ENCODE results near the gene CLCF1. TPM values are rescaled to one million over a fixed set of nuclear protein-coding genes. Genes with fewer than 3 reads are reported as not detected.

Gene CLCF1
- total RNA-seq, 3 donors from 2014 or later (not counting 1 experiment from before 2014, with no cell fraction given) = 9.8 to 13.4 (median 10.3) TPM

- Mint-ChIP-seq H3K4me1 (peaks cover 23 to 39% of the 10 kb centered on the region in 2 donors), H3K27me3 (ENCODE audit: low read depth in 2 of 2) (no peaks in the 10 kb centered on the region), H3K9me3 (no peaks in the 10 kb centered on the region), H3K4me3 (peak overlapping the region; percentile 47), H3K36me3 (no peaks in the 10 kb centered on the region), H3K27ac (no peak overlapping the region)
- Histone ChIP-seq H3K27me3 (ENCODE audit: control insufficient read depth, insufficient read depth, low read length) (no peaks in the 10 kb centered on the region), H3K4me1 (ENCODE audit: control insufficient read depth, insufficient read depth, low read length) (peaks cover 70% of the 10 kb centered on the region), H3K4me3 (ENCODE audit: low read length) (no peak overlapping the region), H3K9me3 (ENCODE audit: control insufficient read depth, insufficient read depth, low read length) (no peaks in the 10 kb centered on the region), H3K27ac (ENCODE audit: low read length) (no peak overlapping the region), H3K36me3 (ENCODE audit: control insufficient read depth, insufficient read depth, low read length) (peaks cover 50% of the 10 kb centered on the region)
- no peak for TF ChIP-seq CTCF (IDR thresholded peaks at IDR 0.05)
- intact Hi-C loops (cut with micrococcal nuclease) = no loop called here
- no peak for ATAC-seq
- no peak for DNase-seq
- 88% methylated on average over 31 of the region's 31 CpGs for WGBS (ENCODE audit: insufficient coverage)
Measured at GRCh38 chr11:67398661-67399563, 25.5 kb upstream of the CLCF1 start.

GRCh38 chr11:67397986-67398660 lies 24.7 kb upstream of the CLCF1 start:
- intact Hi-C loops (cut with micrococcal nuclease) = no loop called here
- H3K27ac ChIP-seq (ENCODE audit: low read length) = no peak overlapping the region

GRCh38 chr11:67397536-67397935 lies 24.1 kb upstream of the CLCF1 start:
- H3K4me3 Mint-ChIP-seq = peak overlapping the region; percentile 65
- H3K9me3 ChIP-seq (ENCODE audit: control insufficient read depth, insufficient read depth, low read length) = no peaks in the 10 kb centered on the region
- peaks cover 54% of the 10 kb centered on the region for H3K36me3 ChIP-seq (ENCODE audit: control insufficient read depth, insufficient read depth, low read length)
- H3K4me1 Mint-ChIP-seq = peaks cover 25 to 45% of the 10 kb centered on the region in 2 donors
- intact Hi-C loops (cut with micrococcal nuclease) = no loop called here
- no peaks in the 10 kb centered on the region for H3K27me3 Mint-ChIP-seq (ENCODE audit: low read depth in 2 of 2)
- DNase-seq = no peak
- H3K36me3 Mint-ChIP-seq = no peaks in the 10 kb centered on the region
- no peak overlapping the region for H3K4me3 ChIP-seq (ENCODE audit: low read length)
- H3K27ac ChIP-seq (ENCODE audit: low read length) = no peak overlapping the region
- H3K27me3 ChIP-seq (ENCODE audit: control insufficient read depth, insufficient read depth, low read length) = no peaks in the 10 kb centered on the region
- H3K27ac Mint-ChIP-seq = peak overlapping the region; percentile 64 to 88
- ATAC-seq = no peak
- no peak for TF ChIP-seq CTCF (IDR thresholded peaks at IDR 0.05)
- WGBS (ENCODE audit: insufficient coverage) = 75% methylated on average over 6 of the region's 6 CpGs
- no peaks in the 10 kb centered on the region for H3K9me3 Mint-ChIP-seq
- H3K4me1 ChIP-seq (ENCODE audit: control insufficient read depth, insufficient read depth, low read length) = peaks cover 62% of the 10 kb centered on the region

More at GRCh38 chr11:67397986-67398660, 24.7 kb upstream of the CLCF1 start:
- H3K27me3 ChIP-seq (ENCODE audit: control insufficient read depth, insufficient read depth, low read length) = no peaks in the 10 kb centered on the region
- Mint-ChIP-seq H3K27me3 (ENCODE audit: low read depth in 2 of 2) (no peaks in the 10 kb centered on the region), H3K27ac (peak overlapping the region; percentile 29 to 64), H3K9me3 (no peaks in the 10 kb centered on the region), H3K4me1 (peaks cover 21 to 40% of the 10 kb centered on the region in 2 donors), H3K4me3 (peak overlapping the region; percentile 65), H3K36me3 (no peaks in the 10 kb centered on the region)
- H3K4me1 ChIP-seq (ENCODE audit: control insufficient read depth, insufficient read depth, low read length) = peaks cover 64% of the 10 kb centered on the region
- no peaks in the 10 kb centered on the region for H3K9me3 ChIP-seq (ENCODE audit: control insufficient read depth, insufficient read depth, low read length)
- ATAC-seq = no peak
- H3K36me3 ChIP-seq (ENCODE audit: control insufficient read depth, insufficient read depth, low read length) = peaks cover 54% of the 10 kb centered on the region
- no peak for TF ChIP-seq CTCF (IDR thresholded peaks at IDR 0.05)
- WGBS (ENCODE audit: insufficient coverage) = 91% methylated on average over 24 of the region's 24 CpGs
- no peak overlapping the region for H3K4me3 ChIP-seq (ENCODE audit: low read length)
- no peak for DNase-seq

Measured in natural killer cell (primary cell).